Peyer's patch (tissue), 4 donors: ENCODE measurements around the gene CALR.

Source experiments
- POLR2A ChIP-seq, 2 donors: fragments of 450-650 bp; IDR thresholded peaks; one replicate each; pipeline ENCODE4 v1.5.1; 2017; ENCODE audit warnings: antibody characterized with exemption in 2 of 2, mild to moderate bottlenecking in 2 of 2, moderate library complexity in 2 of 2
- TF ChIP-seq, protein P1 (sequence below), 6 experiments: fragments of 450-650 bp in 4 of 6; fragments of 200-600 bp in 2 of 6; sonication (generic) in 1 of 6; IDR thresholded peaks; one replicate each; pipeline ENCODE4 v1.5.1; 2017 to 2019; ENCODE audit warnings: antibody characterized with exemption in 6 of 6, mild to moderate bottlenecking in 3 of 6, moderate library complexity in 1 of 6

GRCh38 chr19:12987781-12988180 is 49.4 kb downstream of the CALR start:
- TF ChIP-seq, protein P1, sequence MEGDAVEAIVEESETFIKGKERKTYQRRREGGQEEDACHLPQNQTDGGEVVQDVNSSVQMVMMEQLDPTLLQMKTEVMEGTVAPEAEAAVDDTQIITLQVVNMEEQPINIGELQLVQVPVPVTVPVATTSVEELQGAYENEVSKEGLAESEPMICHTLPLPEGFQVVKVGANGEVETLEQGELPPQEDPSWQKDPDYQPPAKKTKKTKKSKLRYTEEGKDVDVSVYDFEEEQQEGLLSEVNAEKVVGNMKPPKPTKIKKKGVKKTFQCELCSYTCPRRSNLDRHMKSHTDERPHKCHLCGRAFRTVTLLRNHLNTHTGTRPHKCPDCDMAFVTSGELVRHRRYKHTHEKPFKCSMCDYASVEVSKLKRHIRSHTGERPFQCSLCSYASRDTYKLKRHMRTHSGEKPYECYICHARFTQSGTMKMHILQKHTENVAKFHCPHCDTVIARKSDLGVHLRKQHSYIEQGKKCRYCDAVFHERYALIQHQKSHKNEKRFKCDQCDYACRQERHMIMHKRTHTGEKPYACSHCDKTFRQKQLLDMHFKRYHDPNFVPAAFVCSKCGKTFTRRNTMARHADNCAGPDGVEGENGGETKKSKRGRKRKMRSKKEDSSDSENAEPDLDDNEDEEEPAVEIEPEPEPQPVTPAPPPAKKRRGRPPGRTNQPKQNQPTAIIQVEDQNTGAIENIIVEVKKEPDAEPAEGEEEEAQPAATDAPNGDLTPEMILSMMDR (IDR thresholded peaks at IDR 0.05) = no peak
- no peak for TF ChIP-seq POLR2A (IDR thresholded peaks at IDR 0.05)
